Mesendoderm (in vitro differentiated cells): Measurements from ENCODE around the gene USP13.

Experiments used
- DNase-seq: peaks from one replicate; pipeline ENCODE4 v3.0.0; 2013
- H2AK5ac ChIP-seq: 2 replicates; pipeline ENCODE4 v1.6.1; 2013; ENCODE audit warnings: low read length, inconsistent platforms
- H2BK120ac ChIP-seq: 2 replicates; pipeline ENCODE4 v1.6.1; 2013; ENCODE audit warnings: low read depth, mild to moderate bottlenecking, low read length, moderate library complexity, mixed read lengths
- H2BK15ac ChIP-seq: replicated peaks from 2 replicates; pipeline ENCODE4 v1.6.1; 2013; ENCODE audit warnings: low read depth, mild to moderate bottlenecking, moderate library complexity
- H2BK5ac ChIP-seq: 2 replicates; pipeline ENCODE4 v1.6.1; 2013; ENCODE audit warnings: low read length, inconsistent platforms
- H3K18ac ChIP-seq: 2 replicates; pipeline ENCODE4 v1.6.1; 2013; ENCODE audit warnings: mild to moderate bottlenecking, low read length, mixed read lengths
- H3K23ac ChIP-seq: one replicate; pipeline ENCODE4 v1.6.1; 2013; ENCODE audit warnings: low read length
- H3K27ac ChIP-seq: 2 replicates; pipeline ENCODE4 v1.5.1; 2013; ENCODE audit warnings: low read depth, mild to moderate bottlenecking, inconsistent platforms, low read length, moderate library complexity
- H3K27me3 ChIP-seq: 2 replicates; pipeline ENCODE4 v1.6.1; 2013; ENCODE audit warnings: low read length, control low read depth, mild to moderate bottlenecking, inconsistent platforms; ENCODE audit not compliant: insufficient read depth, poor library complexity
- H3K36me3 ChIP-seq: 2 replicates; pipeline ENCODE4 v1.6.1; 2013; ENCODE audit warnings: low read length, inconsistent platforms; ENCODE audit not compliant: control insufficient read depth, insufficient read depth
- H3K4ac ChIP-seq: one replicate; pipeline ENCODE4 v1.6.1; 2013; ENCODE audit warnings: low read depth, mild to moderate bottlenecking, low read length, moderate library complexity
- H3K4me1 ChIP-seq: 2 replicates; pipeline ENCODE4 v1.6.1; 2013; ENCODE audit warnings: low read depth, low read length, inconsistent platforms; ENCODE audit not compliant: control insufficient read depth
- H3K4me2 ChIP-seq: 2 replicates; pipeline ENCODE4 v1.6.1; 2013; ENCODE audit warnings: low read length
- H3K4me3 ChIP-seq: 2 replicates; pipeline ENCODE4 v1.5.1; 2013; ENCODE audit warnings: mild to moderate bottlenecking, low read length
- H3K56ac ChIP-seq: one replicate; pipeline ENCODE4 v1.6.1; 2013; ENCODE audit warnings: low read length
- H3K79me1 ChIP-seq: 2 replicates; pipeline ENCODE4 v1.6.1; 2013; ENCODE audit warnings: low read length, inconsistent platforms
- H3K79me2 ChIP-seq: 2 replicates; pipeline ENCODE4 v1.6.1; 2013; ENCODE audit warnings: mild to moderate bottlenecking, low read length; ENCODE audit not compliant: control insufficient read depth, insufficient read depth
- H3K9ac ChIP-seq: 2 replicates; pipeline ENCODE4 v1.6.1; 2013; ENCODE audit warnings: low read length, inconsistent platforms
- H4K5ac ChIP-seq: one replicate; pipeline ENCODE4 v1.6.1; 2013; ENCODE audit warnings: low read length
- H4K8ac ChIP-seq: one replicate; pipeline ENCODE4 v1.6.1; 2013; ENCODE audit warnings: low read depth, mild to moderate bottlenecking, control low read depth, low read length, moderate library complexity
- WGBS: extraction: QIAGEN DNeasy Blood & Tissue Kit; methylation state at CpG from one replicate; pipeline ENCODE4 v1.1.7; 2013; ENCODE audit warnings: low lambda C conversion rate, missing lambda C conversion rate; ENCODE audit not compliant: insufficient coverage; ENCODE audit errors: extremely low coverage; 5-methylcytosine and 5-hydroxymethylcytosine counted together

USP13 gene

GRCh38 chr3:179826247-179826637 lies 173.4 kb downstream of the USP13 start:
- Histone ChIP-seq H3K4me2 (no peak overlapping the region), H2BK5ac (no peak overlapping the region), H3K4me1 (no peaks in the 10 kb centered on the region), H3K79me1 (no peaks in the 10 kb centered on the region), H3K18ac (no peak overlapping the region), H2BK120ac (no peak overlapping the region), H3K56ac (no peak overlapping the region), H3K27me3 (no peaks in the 10 kb centered on the region), H3K23ac (no peak overlapping the region), H4K8ac (no peak overlapping the region), H3K4ac (no peak overlapping the region), H2BK15ac (no peak overlapping the region), H3K4me3 (no peak overlapping the region), H3K79me2 (no peaks in the 10 kb centered on the region), H3K36me3 (no peaks in the 10 kb centered on the region), H4K5ac (no peak overlapping the region), H3K9ac (no peak overlapping the region), H2AK5ac (no peak overlapping the region), H3K27ac (no peak overlapping the region)
- DNase-seq = peak; percentile 53
- WGBS = no CpG with 5 or more reads among the region's 1 CpG

- Histone ChIP-seq H3K27ac (no peak overlapping the region), H3K9ac (no peak overlapping the region), H2BK5ac (no peak overlapping the region), H3K18ac (no peak overlapping the region), H3K79me1 (no peaks in the 10 kb centered on the region), H3K4ac (no peak overlapping the region), H3K79me2 (no peaks in the 10 kb centered on the region), H2BK15ac (no peak overlapping the region), H2BK120ac (no peak overlapping the region), H2AK5ac (no peak overlapping the region), H3K27me3 (no peaks in the 10 kb centered on the region), H3K4me2 (no peak overlapping the region), H3K36me3 (no peaks in the 10 kb centered on the region), H4K5ac (no peak overlapping the region), H3K4me1 (no peaks in the 10 kb centered on the region), H3K23ac (no peak overlapping the region), H3K56ac (no peak overlapping the region), H4K8ac (no peak overlapping the region), H3K4me3 (no peak overlapping the region)
- no CpG with 5 or more reads among the region's 2 CpGs for WGBS
- no peak for DNase-seq
Observed at GRCh38 chr3:179828738-179829137, 175.9 kb downstream of the USP13 start.

- Histone ChIP-seq H3K9ac (no peak overlapping the region), H3K4me1 (no peaks in the 10 kb centered on the region), H3K36me3 (no peaks in the 10 kb centered on the region), H2BK5ac (no peak overlapping the region), H2BK15ac (no peak overlapping the region), H3K27me3 (no peaks in the 10 kb centered on the region), H2BK120ac (no peak overlapping the region), H3K56ac (no peak overlapping the region), H4K5ac (no peak overlapping the region), H3K4me2 (no peak overlapping the region), H3K79me2 (no peaks in the 10 kb centered on the region), H3K23ac (no peak overlapping the region), H3K4ac (no peak overlapping the region), H3K4me3 (no peak overlapping the region), H3K27ac (no peak overlapping the region), H4K8ac (no peak overlapping the region), H3K18ac (no peak overlapping the region), H2AK5ac (no peak overlapping the region), H3K79me1 (no peaks in the 10 kb centered on the region)
- WGBS = no CpG with 5 or more reads among the region's 5 CpGs
- DNase-seq = peak; percentile 60
Observed at GRCh38 chr3:179829401-179829800, 176.6 kb downstream of the USP13 start.

- Histone ChIP-seq H3K36me3 (no peaks in the 10 kb centered on the region), H3K79me2 (no peaks in the 10 kb centered on the region), H3K23ac (no peak overlapping the region), H3K56ac (no peak overlapping the region), H3K4me3 (no peak overlapping the region), H3K4me2 (no peak overlapping the region), H3K4ac (no peak overlapping the region), H3K27ac (no peak overlapping the region), H2BK120ac (no peak overlapping the region), H3K4me1 (no peaks in the 10 kb centered on the region), H2AK5ac (no peak overlapping the region), H4K8ac (no peak overlapping the region), H3K79me1 (no peaks in the 10 kb centered on the region), H3K27me3 (no peaks in the 10 kb centered on the region), H3K9ac (no peak overlapping the region), H3K18ac (no peak overlapping the region), H2BK15ac (no peak overlapping the region), H4K5ac (no peak overlapping the region), H2BK5ac (no peak overlapping the region)
- 100% methylated on average over 3 of the region's 3 CpGs for WGBS
- no peak for DNase-seq
Observed at GRCh38 chr3:179832333-179832854, 179.6 kb downstream of the USP13 start.

GRCh38 chr3:179833294-179833693 lies 180.5 kb downstream of the USP13 start:
- Histone ChIP-seq H3K27ac (no peak overlapping the region), H2BK15ac (no peak overlapping the region), H3K4me2 (no peak overlapping the region), H4K5ac (no peak overlapping the region), H3K23ac (no peak overlapping the region), H3K18ac (no peak overlapping the region), H3K36me3 (no peaks in the 10 kb centered on the region), H3K79me2 (no peaks in the 10 kb centered on the region), H3K4me1 (no peaks in the 10 kb centered on the region), H3K4ac (no peak overlapping the region), H2AK5ac (no peak overlapping the region), H3K56ac (no peak overlapping the region), H3K27me3 (no peaks in the 10 kb centered on the region), H3K79me1 (no peaks in the 10 kb centered on the region), H2BK5ac (no peak overlapping the region), H3K9ac (no peak overlapping the region), H3K4me3 (no peak overlapping the region), H2BK120ac (no peak overlapping the region), H4K8ac (no peak overlapping the region)
- DNase-seq = no peak

- Histone ChIP-seq H2BK120ac (no peak overlapping the region), H4K8ac (no peak overlapping the region), H2AK5ac (no peak overlapping the region), H3K4me1 (no peaks in the 10 kb centered on the region), H2BK5ac (no peak overlapping the region), H3K23ac (no peak overlapping the region), H3K36me3 (no peaks in the 10 kb centered on the region), H2BK15ac (no peak overlapping the region), H3K79me2 (no peaks in the 10 kb centered on the region), H3K9ac (no peak overlapping the region), H3K4ac (no peak overlapping the region), H3K18ac (no peak overlapping the region), H3K27ac (no peak overlapping the region), H4K5ac (no peak overlapping the region), H3K4me2 (no peak overlapping the region), H3K4me3 (no peak overlapping the region), H3K79me1 (no peaks in the 10 kb centered on the region), H3K27me3 (no peaks in the 10 kb centered on the region), H3K56ac (no peak overlapping the region)
- WGBS = no CpG with 5 or more reads among the region's 2 CpGs
- DNase-seq = peak; percentile 24
Observed at GRCh38 chr3:179837374-179837773, 184.5 kb downstream of the USP13 start.
